Measurements from ENCODE around the gene CLDN19.

GRCh38 chr1:42741706-42742105 lies 1.7 kb upstream of the CLDN19 start:
- TF ChIP-seq, protein P1, sequence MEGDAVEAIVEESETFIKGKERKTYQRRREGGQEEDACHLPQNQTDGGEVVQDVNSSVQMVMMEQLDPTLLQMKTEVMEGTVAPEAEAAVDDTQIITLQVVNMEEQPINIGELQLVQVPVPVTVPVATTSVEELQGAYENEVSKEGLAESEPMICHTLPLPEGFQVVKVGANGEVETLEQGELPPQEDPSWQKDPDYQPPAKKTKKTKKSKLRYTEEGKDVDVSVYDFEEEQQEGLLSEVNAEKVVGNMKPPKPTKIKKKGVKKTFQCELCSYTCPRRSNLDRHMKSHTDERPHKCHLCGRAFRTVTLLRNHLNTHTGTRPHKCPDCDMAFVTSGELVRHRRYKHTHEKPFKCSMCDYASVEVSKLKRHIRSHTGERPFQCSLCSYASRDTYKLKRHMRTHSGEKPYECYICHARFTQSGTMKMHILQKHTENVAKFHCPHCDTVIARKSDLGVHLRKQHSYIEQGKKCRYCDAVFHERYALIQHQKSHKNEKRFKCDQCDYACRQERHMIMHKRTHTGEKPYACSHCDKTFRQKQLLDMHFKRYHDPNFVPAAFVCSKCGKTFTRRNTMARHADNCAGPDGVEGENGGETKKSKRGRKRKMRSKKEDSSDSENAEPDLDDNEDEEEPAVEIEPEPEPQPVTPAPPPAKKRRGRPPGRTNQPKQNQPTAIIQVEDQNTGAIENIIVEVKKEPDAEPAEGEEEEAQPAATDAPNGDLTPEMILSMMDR (IDR thresholded peaks at IDR 0.05), result no peak
- TF ChIP-seq POLR2AphosphoS5 (IDR thresholded peaks at IDR 0.05), result no peak

Data from esophagus muscularis mucosa (tissue), 3 donors.